Fibroblast of skin of abdomen (primary cell): Measurements from ENCODE around the gene GORAB. TPM values are rescaled to one million over a fixed set of nuclear protein-coding genes. Genes with fewer than 3 reads are reported as not detected.
A peak's percentile ranks its signal among the peaks of the same experiment; 100 is the strongest.

Experiments
- DNase-seq: peaks from one replicate; pipeline ENCODE4 v3.0.0-alpha.2; 2013
- polyA plus RNA-seq, 2 experiments: library from polyadenylated mRNA; unstranded; fragments of 120-200 nt; gene quantifications; one replicate each; pipeline ENCODE4 v1.2.1, GENCODE V29; 2013; ENCODE audit not compliant: insufficient read length in 2 of 2

The GORAB gene, protein sequence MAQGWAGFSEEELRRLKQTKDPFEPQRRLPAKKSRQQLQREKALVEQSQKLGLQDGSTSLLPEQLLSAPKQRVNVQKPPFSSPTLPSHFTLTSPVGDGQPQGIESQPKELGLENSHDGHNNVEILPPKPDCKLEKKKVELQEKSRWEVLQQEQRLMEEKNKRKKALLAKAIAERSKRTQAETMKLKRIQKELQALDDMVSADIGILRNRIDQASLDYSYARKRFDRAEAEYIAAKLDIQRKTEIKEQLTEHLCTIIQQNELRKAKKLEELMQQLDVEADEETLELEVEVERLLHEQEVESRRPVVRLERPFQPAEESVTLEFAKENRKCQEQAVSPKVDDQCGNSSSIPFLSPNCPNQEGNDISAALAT
- polyA plus RNA-seq (2013, experiment 1 of 2; ENCODE audit: insufficient read length): 13.2 TPM
- polyA plus RNA-seq (2013, experiment 2 of 2; ENCODE audit: insufficient read length): 12.5 TPM

DNA sequence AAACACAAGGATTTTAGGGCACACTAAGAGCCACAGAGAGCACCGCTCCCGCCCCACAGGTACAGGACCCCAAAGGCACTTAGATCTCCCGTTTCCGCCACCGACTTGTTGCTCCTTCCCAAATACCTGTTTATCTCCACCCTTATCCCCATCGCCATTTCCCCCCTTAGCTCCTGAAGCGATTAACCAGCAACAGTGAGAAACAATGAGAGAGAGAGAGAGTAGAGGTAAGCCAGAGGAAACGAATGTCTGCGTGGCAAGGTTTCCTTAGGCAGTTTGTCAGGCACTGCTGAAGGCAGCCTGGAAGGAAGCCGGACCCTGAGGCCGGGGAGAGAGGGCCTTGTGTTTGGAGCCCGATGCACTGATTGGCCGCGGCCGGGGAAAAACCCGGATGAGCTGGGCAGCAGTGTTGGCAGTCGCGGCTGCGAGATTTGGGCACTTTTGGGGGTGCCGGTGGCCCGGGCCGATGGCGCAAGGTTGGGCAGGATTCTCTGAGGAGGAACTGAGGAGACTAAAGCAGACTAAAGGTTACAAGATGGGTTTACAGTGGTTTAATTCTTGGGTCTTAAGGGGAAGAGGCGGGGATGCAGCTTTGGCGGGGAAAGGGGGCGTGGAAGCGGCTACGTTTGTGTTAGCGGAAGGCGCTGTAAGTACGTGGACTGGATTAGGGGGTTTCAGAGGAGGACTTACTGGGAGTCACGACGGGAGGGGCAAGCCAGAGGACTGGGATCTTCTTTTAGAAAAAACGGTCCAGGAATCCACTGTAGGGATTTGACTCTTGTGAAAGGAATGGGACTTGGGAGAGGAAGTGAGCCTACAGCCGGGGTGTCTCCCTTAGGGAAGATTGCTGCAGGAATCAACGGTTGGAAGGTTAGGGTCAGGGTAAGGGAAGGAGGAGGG lies at the start of gene GORAB:
Gene GORAB, plus strand, starts transcription at position 409 of the 900 bp plus-strand sequence. Its CDS starts 58 bp downstream, at position 467.
- DNase-seq: peak; percentile 98

DNA sequence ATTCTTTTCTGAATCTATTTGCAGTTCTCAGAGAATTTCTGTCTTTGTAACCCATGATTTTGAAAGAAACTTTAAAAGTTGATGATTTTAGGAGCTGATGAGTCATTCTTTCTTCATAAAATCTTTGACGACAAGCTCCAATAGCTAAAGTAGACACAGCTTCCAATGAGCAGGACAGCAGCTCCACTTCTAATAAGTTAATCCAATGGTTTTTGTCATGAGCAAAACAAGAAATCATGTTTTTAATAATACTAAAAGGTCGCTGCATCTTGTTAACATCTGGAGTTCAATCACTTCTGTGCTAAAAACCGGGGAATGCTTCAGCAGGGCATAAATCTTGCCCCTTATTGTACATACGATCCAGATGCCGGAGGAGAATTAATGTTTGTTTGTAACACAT lies 48.9 kb upstream of the GORAB start:
- DNase-seq: peak; percentile 60

DNA sequence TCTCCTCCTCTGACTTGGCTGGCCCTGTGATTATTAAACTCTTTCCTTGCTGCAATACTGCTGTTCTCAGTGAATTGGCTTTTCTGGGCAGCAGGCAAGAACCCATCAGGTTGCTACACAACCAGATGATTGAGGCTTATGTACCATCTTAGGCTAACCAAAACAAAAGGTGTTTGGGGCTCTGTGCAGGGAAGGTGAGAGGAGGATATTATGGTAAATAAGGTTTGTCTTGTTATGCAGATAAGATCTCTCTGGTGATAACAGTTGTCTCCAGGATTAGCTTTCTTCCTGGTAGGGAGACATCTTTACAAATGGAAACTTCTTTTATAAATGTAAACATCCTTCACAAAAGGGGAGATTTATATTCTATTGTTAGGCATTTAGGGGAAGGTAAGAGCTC lies 44.5 kb upstream of the GORAB start:
- no peak for DNase-seq

DNA sequence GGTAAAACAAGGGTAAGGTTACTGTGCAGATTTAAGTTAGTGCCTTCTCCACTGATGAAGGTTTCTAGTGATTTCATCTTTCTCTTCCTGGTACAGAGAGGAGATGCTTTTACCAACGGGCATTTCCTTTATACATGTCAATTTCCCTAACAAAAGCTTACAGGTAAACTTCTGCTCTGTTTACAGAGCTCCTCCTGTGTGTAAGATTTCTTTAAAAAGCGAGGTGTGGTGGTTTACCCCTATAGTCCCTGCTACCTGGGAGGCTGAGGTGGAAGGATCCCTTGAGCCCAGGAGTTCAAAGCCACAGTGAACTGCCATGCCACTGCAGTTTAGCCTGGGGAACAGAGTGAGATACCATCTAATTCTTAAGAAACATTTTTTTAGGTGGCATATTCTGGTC lies 40.7 kb upstream of the GORAB start:
- no peak for DNase-seq

DNA sequence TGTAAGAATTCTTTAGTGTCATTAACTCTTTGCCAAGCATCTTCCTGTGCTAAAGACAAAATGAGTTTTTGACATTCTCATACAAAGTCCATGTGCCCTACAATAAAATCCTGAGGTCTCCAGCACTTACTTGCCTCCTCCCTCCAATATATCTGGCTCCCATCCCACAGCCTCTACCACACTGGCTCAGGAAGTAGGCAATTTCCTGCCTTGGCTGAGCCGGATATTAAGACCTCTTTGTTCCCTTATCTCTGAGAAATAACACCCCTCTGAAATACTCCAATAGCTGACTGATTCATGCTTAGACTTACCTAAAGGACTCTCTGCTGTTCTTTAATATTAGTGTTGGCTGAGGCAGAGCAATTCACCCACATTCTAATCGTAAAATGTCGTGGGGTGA lies 37.6 kb upstream of the GORAB start:
- DNase-seq: peak; percentile 42

DNA sequence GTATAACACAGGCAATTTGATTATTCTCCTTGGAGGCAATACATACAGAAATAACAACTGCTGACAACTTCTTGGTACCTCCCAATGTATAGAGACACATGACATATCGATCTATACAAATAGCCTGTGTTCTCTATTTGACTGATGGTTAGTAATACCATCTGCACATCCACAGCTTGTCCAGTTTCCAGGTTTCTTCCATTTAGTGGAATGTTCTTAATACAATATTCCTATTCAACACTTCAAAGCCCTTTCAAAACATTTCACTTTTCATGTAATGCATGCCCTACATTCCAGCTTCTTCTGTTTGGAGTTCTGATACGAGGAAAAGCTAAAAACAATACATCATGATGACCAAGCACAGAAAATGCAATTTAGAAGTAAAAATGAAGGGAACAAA lies 37.0 kb upstream of the GORAB start:
- DNase-seq: no peak

DNA sequence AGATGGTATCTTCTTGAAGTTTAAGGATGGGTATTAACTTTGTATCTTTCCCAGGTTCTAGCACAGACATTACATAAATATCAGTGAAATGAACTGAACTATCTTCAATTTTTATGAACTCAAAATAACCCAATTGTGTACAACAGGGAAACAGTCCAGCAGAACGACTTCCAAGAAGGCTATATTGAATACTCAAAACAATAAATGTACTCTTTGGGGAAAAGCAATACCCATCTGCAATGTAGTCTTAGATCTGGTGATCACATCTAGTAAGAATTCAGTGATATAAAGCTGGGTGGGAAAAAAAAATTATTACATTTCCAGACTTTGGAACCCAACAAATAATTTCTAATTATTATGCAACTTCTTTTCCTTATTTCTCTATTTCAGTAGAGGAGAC lies 33.1 kb upstream of the GORAB start:
- DNase-seq: no peak

DNA sequence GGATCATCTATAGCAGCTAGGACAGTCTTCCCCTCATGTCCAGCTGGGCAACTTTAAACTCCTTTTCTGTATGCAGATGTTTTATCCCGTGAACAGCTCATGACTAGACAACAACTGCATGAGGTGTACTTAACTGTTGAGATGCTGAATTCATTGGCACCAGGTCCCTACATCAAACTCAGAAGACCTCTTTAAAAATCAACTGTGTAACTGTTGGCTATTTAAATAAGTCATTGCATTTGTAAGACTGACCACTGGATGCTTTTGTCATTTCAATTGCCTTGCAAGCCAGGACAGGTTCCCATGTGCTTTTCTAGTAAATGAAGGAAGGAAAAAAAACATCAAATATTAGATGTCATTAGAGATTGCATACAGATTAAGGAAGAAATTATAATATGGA lies 28.3 kb upstream of the GORAB start:
- no peak for DNase-seq

DNA sequence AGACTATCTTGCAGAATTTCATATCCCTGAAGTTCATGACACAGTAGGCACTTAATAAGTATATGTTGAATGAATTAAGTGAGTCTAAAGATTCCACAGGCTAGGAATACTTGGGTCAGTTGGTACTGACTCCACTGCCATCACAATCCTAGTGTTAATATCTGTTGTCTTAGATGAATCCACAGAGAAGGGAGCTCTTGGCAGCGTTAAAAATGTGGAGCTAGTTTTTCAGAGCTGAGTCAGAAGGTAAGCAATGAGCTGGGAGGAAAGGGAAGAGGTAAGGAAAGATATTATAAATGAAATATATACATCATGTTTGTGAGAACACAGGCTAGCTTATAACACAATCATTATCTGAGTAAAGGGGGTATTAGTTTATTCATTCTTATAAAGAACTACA lies 21.8 kb upstream of the GORAB start:
- DNase-seq: no peak

DNA sequence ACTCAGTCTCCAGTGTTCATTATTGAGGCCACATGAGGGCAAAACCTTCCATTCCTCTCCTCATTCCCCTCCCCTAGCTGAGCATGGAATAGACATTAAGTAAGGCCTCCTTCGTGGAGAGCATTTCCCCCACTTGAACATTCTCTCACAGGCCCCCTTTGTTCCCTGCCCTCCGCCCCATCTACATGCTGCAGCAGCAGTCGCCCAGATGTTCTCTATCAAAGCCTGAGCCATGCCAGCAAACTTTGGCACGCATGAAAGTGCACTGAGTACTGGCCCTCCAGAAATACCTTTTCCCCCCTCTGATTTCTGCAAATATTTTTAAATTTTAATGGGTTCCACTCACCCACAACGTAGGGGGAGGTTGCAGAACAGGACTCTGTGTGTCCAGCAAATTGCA lies 20.9 kb upstream of the GORAB start:
- no peak for DNase-seq

DNA sequence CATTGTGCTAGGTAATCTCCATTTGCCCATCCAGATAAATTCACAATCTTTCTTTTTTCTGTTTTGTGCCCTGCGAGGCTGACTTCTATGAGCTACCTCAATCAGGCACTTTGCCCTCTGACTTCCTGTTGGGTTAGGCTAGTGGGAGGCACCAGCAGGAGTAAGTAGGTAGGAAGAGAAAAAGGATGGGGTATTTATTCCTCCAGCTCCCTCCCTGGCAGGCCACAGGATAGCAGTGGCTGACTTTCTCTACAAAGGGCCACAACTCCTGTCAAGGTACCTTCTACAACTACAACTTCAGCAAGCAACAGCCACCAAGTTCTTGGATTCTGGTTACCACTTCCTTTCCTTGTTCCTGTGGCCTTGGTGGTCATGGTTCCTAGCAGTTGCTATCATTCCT lies 18.8 kb upstream of the GORAB start:
- no peak for DNase-seq

DNA sequence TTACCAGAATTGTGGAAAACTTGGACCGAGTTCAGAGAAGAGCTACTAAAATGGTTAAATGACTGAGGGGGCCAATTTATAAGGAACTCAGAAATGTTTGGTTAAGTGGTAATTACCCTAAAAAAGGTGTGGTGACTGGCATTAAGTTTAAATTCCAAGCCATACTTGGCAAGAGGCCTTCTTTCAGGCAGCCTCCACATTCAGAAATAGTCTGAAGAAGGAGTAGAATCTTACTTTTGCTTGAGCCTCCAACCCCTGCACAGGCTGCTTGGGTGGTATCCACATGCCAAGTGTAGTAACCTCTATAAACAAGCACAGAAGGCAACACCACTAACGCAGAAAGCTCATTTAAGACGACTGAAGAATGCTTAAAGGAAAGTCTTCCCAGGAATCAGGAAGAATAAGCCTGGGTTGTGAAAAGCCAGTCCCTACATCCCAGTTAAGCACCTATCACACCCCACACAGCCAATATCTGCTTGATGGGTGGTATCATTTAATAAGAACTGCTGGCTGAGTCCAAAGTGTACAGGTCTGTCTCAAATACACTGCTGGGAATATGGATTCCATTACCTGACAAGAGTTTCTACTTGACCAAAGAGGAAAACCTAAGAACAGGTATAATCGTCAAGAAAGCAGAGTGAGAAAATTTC lies 13.7 kb upstream of the GORAB start:
- no peak for DNase-seq

DNA sequence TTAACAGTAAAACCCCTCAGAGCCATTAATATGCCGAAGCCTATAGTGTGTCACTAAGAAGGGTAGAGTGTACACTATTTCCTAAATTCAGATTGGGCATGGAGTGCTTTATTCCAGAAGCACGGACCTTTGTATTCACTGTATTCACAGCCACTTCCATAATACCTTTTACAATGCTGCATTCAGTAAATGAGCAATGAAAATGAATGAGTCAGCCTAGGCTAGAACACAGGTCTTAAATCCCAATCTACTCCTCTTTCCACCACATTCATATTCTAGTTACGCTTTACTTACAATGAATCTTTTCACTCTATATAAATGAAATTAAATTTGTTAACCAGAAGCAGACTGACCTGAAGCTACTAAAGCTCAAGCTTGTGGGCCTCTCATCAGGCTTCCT lies 13.0 kb upstream of the GORAB start:
- DNase-seq: no peak

DNA sequence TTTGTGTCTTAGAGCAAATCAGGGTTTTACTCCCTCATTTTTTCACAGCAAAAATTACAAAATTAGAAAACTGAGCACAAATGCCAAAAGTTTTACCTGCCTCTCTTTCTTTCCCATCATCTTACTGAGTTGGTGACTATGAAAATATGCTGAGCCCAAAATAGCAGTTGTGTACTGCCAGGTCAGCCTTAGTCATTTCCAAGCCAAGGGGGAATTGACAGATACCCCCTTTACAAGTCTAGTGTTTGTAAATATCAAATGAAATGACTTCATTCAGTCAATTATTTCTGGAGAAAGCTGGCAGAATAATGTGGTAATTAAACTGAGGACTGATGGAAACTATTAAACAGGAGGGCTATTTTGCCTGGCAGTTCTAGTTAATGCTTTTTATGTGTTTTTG lies 11.4 kb upstream of the GORAB start:
- peak; percentile 13 for DNase-seq

DNA sequence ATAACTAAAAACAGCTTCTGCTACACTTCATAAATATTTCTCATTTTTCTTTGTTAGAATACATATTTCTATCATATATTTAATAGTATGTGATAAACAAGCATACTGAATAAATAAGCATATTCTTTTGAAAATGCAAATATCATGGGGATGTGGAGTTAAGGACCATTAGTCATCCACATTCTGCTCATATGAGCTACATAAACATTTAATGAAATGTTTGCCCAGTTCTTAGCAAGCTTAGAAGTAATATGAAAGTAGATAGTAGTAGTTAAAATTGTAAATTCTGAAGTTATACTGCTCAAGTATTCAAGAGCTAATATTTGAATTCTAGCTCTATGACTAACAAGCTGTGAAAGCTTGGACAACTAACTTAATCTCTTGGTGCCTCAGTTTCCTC lies 10.1 kb upstream of the GORAB start:
- no peak for DNase-seq

DNA sequence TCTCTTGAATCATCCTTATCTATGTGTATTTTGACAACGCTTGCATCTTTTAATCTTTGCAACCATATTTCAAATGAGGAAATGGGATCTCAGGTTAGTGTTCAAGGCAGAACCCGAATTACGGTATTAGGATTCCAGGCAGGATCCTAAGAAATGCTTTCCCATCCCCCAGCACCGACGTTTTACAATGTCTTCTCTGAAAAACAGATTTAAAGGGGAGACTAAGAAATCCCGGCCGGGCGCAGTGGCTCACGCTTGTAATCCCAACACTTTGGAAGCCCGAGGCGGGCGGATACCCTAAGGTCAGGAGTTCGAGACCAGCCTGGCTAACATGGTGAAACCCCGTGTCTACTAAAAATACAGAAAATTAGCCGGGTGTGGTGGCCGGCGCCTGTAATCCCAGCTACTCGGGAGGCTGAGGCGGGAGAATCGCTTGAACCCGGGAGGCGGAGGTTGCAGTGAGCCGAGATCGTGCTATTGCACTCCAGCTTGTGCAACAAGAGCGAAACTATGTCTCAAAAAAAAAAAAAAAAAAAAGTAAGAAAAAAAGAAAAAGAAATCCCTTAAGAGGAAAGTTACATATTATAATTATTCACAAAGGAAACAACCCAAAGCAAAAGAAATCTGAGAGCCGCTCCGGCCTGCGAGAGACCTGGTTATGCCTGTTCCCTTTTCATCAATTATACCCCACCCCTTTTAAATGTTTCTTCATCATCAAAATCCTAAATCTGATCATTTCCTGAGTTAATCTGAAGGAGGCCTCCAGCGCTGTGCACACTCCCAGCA lies 801 bp upstream of the GORAB start:
- no peak for DNase-seq

DNA sequence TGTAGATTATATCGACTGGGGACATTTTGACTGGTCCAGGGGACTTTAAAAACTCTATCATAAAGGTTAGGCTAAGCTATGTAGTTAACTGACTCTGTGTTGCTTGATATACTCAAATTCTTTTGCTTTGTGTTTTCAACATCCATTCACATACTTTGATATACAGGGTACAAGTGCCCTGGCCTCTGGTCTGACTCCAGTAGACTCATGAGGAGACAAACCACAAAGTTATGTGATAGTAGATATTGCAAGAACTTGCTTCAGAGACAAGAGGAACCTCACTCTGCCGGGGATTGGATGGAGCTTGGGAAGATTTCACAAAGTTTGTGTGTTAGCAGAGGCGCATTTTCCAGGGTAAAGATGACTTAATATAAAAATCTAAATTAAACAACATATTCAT lies 1.3 kb downstream of the GORAB start:
- peak; percentile 80 for DNase-seq

DNA sequence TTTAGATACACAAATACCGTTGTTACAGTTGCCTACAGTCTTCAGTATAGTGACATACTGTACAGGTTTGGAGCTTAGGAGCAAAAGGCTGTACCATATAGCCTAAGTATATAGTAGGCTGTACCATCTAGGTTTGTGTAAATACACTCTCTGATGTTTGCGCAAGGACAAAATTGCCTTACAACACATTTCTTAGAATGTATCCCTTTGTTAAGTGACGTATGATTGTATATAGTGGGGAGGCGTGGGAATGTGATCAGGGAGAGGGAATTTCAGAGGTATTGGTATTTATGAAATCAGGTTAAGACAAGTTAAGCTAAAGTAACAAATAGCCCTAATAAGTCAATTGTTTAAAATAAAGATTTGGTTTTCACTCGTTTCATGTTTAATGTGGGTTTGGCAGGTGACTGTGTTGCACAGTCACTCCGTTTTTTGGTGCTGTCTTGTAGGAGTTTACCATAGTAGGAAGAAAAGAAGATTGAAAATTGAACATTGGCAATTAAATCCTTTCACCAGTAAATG lies 2.7 kb downstream of the GORAB start:
- no peak for DNase-seq

DNA sequence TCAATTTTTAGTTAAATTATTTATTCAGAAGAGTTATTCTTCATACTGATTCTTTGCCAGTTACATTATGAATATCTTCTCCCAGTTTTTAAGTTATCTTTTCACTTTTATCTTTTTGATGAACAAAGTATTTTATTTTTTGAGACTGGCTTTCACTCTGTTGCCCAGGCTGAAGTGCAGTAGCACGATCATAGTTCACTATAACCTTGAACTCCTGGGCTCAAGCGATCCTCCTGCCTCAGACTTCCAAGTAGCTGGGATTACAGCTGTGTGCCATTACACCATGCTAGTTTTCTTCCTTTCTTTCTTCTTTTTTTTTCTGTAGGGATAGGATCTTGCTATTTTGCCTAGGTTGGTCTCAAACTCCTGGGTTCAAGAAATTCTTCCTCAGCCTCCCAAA lies 3.5 kb downstream of the GORAB start:
- no peak for DNase-seq

DNA sequence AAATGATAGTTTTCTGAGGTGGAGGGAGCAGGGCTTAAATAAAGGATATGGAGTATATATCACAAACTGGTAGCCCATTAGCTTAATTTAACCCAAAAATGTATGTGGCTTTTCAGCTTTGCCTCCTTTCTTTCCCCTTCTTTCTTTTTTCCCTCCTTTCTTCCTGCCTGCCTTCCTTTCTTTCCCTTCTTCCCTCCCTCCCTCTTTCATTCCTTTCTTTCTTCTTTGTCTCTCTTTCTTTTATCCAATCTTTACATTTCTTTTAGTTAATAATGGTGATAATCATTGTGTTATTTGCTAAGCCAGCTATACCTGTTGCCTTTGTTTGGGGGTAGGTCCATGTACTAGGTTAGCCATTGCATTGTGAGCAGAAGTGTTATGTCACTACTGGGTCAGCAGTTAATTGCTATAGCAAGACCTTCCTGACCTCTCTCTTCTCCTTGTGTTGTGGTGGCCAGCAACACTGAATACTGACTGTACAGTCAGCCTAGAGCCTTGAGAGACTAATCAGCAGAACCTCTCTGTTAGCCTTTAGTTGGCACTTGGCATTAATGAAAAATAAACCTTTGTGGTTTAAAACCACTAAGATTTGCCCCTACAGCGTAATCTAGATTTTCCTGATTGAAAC lies 5.1 kb downstream of the GORAB start:
- no peak for DNase-seq

DNA sequence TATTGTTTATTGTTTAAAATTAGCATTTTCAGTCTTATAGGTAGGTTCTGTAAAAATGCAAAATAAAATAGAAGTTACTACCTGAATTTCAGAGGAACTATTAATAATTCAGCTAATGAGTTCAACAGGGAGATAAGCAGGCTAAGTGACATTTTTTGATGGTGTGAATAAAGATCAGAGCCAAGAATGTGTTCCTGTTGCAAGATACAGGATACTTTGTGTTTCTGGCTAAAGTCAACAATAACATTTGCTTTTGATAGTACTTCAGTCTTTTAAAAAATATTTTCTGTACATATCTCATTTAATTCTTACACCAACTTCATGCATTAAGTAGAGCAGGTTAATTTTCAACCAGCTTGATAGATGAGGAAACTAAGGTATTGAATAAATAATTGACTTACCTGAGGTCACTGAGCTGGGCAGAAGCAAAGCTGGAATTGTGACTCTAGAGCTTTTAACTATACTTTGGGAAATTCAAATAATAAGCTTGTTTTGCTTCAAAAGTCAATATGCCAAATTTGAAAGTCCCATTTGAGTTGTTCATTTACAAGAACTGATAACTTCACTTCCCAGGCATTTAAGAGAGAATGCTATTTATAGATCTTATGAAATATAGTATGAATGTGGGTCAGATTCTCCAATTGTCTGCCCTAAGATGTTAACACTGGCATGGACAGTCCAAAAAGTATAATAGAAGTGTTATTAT lies 6.0 kb downstream of the GORAB start:
- peak; percentile 38 for DNase-seq
